Astrocyte (in vitro differentiated cells and primary cell): ENCODE measurements around the gene EMP1.

ENCODE experiments used
- CTCF ChIP-seq: IDR thresholded peaks from 2 replicates; pipeline ENCODE4 v1.5.1; 2011; ENCODE audit warnings: low read depth, mild to moderate bottlenecking, inconsistent platforms, low read length, moderate library complexity; ENCODE audit not compliant: insufficient read depth
- EZH2 ChIP-seq: IDR thresholded peaks from 2 replicates; pipeline ENCODE4 v1.6.1; 2012; ENCODE audit warnings: mild to moderate bottlenecking, low read length, inconsistent platforms; ENCODE audit not compliant: insufficient read depth

- TF ChIP-seq EZH2: no peak
- no peak for TF ChIP-seq CTCF
These were observed 47.1 kb downstream of the EMP1 start for GRCh38 chr12:13243516-13244070.
